ENCODE results near the gene SYTL4. TPM values are rescaled to one million over a fixed set of nuclear protein-coding genes. Genes with fewer than 3 reads are reported as not detected.

The SYTL4 gene
- total RNA-seq, 1 experiment from 2014 or later: 1.9 TPM

DNA sequence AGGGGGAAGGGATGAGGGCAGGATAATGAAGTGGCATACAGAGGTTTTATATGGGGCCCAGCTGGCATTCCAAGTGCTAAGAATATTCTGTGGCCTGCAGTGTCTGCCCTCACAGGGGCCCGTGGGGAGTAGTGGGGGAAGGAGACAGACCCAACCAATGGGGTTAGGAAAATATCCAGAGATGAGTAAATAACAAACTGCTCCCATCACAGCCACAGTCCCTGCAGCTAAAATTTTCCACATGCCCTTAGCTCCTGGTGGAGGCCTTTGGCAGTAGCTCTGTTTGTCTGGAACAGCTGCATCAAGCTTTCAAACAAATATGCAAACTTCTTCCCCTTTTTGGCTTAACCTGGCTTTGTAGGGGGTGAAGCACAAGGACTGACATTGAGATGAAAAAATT is 84.8 kb downstream of the SYTL4 start:
- DNase-seq (ENCODE audit: unreplicated experiment): no peak
- POLR2A ChIA-PET: interaction anchor here (0.8 kb wide), 1 partner anchor 17 kb away, joined by 3 read pairs; no protein-coding TSS in a partner anchor
- TF ChIP-seq, protein P1, sequence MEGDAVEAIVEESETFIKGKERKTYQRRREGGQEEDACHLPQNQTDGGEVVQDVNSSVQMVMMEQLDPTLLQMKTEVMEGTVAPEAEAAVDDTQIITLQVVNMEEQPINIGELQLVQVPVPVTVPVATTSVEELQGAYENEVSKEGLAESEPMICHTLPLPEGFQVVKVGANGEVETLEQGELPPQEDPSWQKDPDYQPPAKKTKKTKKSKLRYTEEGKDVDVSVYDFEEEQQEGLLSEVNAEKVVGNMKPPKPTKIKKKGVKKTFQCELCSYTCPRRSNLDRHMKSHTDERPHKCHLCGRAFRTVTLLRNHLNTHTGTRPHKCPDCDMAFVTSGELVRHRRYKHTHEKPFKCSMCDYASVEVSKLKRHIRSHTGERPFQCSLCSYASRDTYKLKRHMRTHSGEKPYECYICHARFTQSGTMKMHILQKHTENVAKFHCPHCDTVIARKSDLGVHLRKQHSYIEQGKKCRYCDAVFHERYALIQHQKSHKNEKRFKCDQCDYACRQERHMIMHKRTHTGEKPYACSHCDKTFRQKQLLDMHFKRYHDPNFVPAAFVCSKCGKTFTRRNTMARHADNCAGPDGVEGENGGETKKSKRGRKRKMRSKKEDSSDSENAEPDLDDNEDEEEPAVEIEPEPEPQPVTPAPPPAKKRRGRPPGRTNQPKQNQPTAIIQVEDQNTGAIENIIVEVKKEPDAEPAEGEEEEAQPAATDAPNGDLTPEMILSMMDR (IDR thresholded peaks at IDR 0.05; ENCODE audit: unreplicated experiment): no peak
- CTCF ChIA-PET: interaction anchor here (0.6 to 1.3 kb wide), 5 partner anchors 10 to 565 kb away, joined by 3 to 4 read pairs (median 3); no protein-coding TSS in a partner anchor
- no TSS peak for BruUV-seq (replicated peaks)
- no peaks in the 10 kb centered on the region for H3K36me3 Mint-ChIP-seq (ENCODE audit: insufficient read depth, unreplicated experiment)
- intact Hi-C loops (cut with micrococcal nuclease): no loop called here
- no peak overlapping the region for H3K27ac Mint-ChIP-seq (ENCODE audit: low read depth, unreplicated experiment)
- H3K9me3 Mint-ChIP-seq (ENCODE audit: unreplicated experiment): no peaks in the 10 kb centered on the region
- H3K4me1 Mint-ChIP-seq (ENCODE audit: insufficient read depth, unreplicated experiment): peaks cover 15% of the 10 kb centered on the region
- no peak overlapping the region for H3K4me3 Mint-ChIP-seq (ENCODE audit: unreplicated experiment)
- H3K27me3 Mint-ChIP-seq (ENCODE audit: insufficient read depth, unreplicated experiment): peaks cover 41% of the 10 kb centered on the region

DNA sequence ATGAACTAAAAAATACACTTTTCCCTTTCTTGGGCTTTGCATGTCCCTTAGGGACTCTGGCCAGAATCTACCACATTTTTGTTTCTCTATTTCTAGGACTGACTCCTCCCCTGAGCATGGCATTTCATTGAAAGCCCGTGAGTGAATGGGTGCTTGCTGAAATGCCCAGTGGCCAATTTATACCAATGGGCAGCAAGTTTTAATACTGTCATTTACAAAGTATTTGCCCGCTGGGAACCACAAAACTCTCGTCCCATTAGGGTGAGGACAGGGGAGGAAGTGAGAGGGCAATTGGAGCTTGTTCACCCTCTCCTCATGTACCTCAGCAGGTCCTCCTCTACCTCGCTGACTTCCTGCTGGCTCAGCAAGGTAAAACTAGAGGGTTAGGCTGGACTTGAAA is 86.8 kb downstream of the SYTL4 start:
- DNase-seq (ENCODE audit: unreplicated experiment): peak; percentile 42
- no peak overlapping the region for H3K27ac Mint-ChIP-seq (ENCODE audit: low read depth, unreplicated experiment)
- intact Hi-C loops (cut with micrococcal nuclease): no loop called here
- H3K36me3 Mint-ChIP-seq (ENCODE audit: insufficient read depth, unreplicated experiment): no peaks in the 10 kb centered on the region
- CTCF ChIA-PET: interaction anchor here (0.7 to 1.7 kb wide), 2 partner anchors 9 to 908 kb away, joined by 3 to 6 read pairs; no protein-coding TSS in a partner anchor
- TF ChIP-seq, protein P1 (IDR thresholded peaks at IDR 0.05; ENCODE audit: unreplicated experiment): no peak
- peaks cover 15% of the 10 kb centered on the region for H3K4me1 Mint-ChIP-seq (ENCODE audit: insufficient read depth, unreplicated experiment)
- H3K27me3 Mint-ChIP-seq (ENCODE audit: insufficient read depth, unreplicated experiment): peaks cover 50% of the 10 kb centered on the region
- H3K4me3 Mint-ChIP-seq (ENCODE audit: unreplicated experiment): peak overlapping the region; percentile 0
- no TSS peak for BruUV-seq (replicated peaks)
- POLR2A ChIA-PET: no interaction called here
- no peaks in the 10 kb centered on the region for H3K9me3 Mint-ChIP-seq (ENCODE audit: unreplicated experiment)

DNA sequence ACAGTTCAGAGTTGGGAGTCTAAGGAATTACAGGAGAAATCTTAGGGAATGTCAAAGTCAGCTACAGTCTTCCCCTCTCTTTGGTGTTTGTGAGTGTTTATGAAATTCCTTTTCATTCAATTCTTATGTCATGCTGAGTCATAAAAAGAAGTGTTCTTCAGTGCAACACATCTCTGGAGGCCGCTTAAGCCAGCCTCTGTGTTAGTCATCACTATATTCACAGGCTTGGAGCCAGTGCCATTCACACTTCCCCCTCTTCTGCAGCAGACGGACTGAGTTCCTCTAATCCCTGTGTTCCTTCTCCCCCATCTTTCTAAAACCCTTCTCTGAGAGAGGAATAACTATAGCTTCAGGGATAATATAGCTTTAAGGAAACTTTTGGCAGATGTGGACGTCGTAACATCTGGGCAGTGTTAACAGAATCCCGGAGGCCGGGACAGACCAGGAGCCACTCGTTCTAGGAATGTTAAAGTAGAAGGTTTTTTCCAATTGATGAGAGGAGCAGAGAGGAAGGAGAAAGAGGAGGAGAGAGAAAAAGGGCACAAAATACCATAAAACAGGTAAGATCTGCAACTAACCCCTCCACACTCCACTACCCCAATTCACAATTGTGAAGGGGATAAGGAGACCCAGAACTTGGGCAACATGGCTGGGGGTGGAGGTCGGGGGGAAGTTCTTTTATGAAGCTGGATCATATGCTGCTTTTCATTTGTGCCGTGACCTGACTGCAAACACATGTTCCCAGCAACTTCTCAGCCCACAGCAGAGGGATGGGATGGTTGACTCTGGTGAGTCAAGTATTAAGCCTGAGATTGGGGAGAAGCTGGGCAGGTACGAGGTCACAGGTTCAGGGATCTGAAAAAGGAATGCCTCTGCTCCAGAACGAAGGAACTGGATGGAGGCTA is 87.7 kb downstream of the SYTL4 start, which contains the start of gene SRPX2:
SRPX2 (plus strand) TSS at position 244 of the 905 bp plus-strand sequence. CDS start 2,124 bp downstream, outside the sequence.
- TF ChIP-seq, protein P1 (IDR thresholded peaks at IDR 0.05; ENCODE audit: unreplicated experiment): no peak
- Mint-ChIP-seq H3K4me3 (ENCODE audit: unreplicated experiment) (peak within 1 kb of the TSS; percentile 62), H3K9me3 (ENCODE audit: unreplicated experiment) (no peaks in the 10 kb centered on the region), H3K27ac (ENCODE audit: low read depth, unreplicated experiment) (peak within 1 kb of the TSS; percentile 57), H3K27me3 (ENCODE audit: insufficient read depth, unreplicated experiment) (peaks cover 59% of the 10 kb centered on the region), H3K36me3 (ENCODE audit: insufficient read depth, unreplicated experiment) (no peaks in the 10 kb centered on the region), H3K4me1 (ENCODE audit: insufficient read depth, unreplicated experiment) (peaks cover 15% of the 10 kb centered on the region)
- POLR2A ChIA-PET: interaction anchor here (1.8 kb wide), 1 partner anchor 19 kb away, joined by 9 read pairs; no protein-coding TSS in a partner anchor
- peak; percentile 86 for DNase-seq (ENCODE audit: unreplicated experiment)
- CTCF ChIA-PET: interaction anchor here (0.7 to 2.0 kb wide), 5 partner anchors 9 to 133 kb away, joined by 3 to 6 read pairs (median 6); no protein-coding TSS in a partner anchor
- intact Hi-C loops (cut with micrococcal nuclease): no loop called here
- BruUV-seq (replicated peaks): TSS peak; percentile 73

DNA sequence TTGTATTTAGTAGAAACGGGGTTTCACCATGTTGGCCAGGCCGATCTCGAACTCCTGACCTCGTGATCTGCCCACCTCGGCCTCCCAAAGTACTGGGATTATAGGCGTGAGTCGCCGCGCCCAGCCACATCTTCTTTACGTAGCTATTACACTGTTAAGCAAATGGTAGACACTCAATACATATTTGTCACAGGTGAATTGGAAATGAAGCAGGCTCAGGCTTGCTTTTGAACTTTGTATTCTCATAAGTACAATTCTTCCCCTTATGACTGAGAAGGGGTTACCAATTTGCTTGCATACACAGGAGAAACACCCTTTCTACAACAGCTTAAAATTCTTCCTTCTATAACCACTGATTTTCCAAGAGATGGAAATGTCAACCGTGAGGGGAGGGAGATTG is 88.7 kb downstream of the SYTL4 start:
- intact Hi-C loops (cut with micrococcal nuclease): no loop called here
- H3K4me1 Mint-ChIP-seq (ENCODE audit: insufficient read depth, unreplicated experiment): peaks cover 15% of the 10 kb centered on the region
- H3K27ac Mint-ChIP-seq (ENCODE audit: low read depth, unreplicated experiment): peak overlapping the region; percentile 57
- TF ChIP-seq, protein P1 (IDR thresholded peaks at IDR 0.05; ENCODE audit: unreplicated experiment): no peak
- peak; percentile 21 for DNase-seq (ENCODE audit: unreplicated experiment)
- POLR2A ChIA-PET: interaction anchor here (1.8 kb wide), 1 partner anchor 20 kb away, joined by 9 read pairs; no protein-coding TSS in a partner anchor
- no peaks in the 10 kb centered on the region for H3K9me3 Mint-ChIP-seq (ENCODE audit: unreplicated experiment)
- BruUV-seq (replicated peaks): no TSS peak
- no peaks in the 10 kb centered on the region for H3K36me3 Mint-ChIP-seq (ENCODE audit: insufficient read depth, unreplicated experiment)
- no peak overlapping the region for H3K4me3 Mint-ChIP-seq (ENCODE audit: unreplicated experiment)
- peaks cover 60% of the 10 kb centered on the region for H3K27me3 Mint-ChIP-seq (ENCODE audit: insufficient read depth, unreplicated experiment)
- CTCF ChIA-PET: interaction anchor here (0.7 to 2.0 kb wide), 5 partner anchors 10 to 136 kb away, joined by 3 to 6 read pairs (median 4); no protein-coding TSS in a partner anchor

Measured in MCF 10A (cell line).